ENCODE results near the gene KCNK5. TPM values are rescaled to one million over a fixed set of nuclear protein-coding genes. Genes with fewer than 3 reads are reported as not detected.
A peak's percentile ranks its signal among the peaks of the same experiment; 100 is the strongest.

The KCNK5 gene
- total RNA-seq, 4 donors from 2014 or later: 1.0 to 4.8 (median 2.0) TPM

DNA sequence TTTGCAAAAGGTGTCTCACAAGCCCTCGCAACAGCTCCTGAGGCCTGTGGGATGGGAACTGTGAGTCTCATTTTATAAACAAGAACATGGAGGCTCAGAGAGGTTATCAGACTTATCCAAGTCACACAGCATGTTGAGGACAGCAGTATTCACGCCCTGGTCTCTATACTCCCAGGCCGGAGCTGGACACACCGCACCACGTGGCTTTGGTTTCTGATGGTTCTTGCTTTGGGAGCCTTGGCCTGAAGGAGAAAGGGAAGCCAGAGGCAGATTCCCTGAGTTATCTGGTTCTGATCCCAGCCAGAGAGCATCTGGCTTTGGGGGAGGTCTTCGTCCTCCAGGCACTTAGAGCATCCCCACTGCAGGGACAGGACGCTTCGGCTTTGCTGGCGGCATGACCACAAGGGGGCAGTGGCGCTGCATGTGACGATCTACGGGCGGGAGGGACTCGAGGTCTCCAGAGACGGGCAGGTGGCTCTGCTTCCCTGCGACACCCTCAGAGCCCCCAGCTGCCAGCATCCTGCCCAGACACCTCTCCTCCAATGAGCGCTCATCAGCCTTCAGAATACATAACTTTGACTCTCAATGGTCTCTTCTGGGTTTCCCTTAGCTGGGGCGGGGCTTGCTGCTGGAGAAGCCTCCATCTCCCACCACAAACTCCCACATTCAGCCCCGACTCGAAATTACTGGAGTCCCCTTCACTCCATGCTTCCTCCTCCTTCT, 62.9 kb downstream of the KCNK5 start:
- DNase-seq: peak in 1 of 2 donors; percentile 42
- H3K27me3 ChIP-seq: no peaks in the 10 kb centered on the region
- H3K4me1 ChIP-seq: no peaks in the 10 kb centered on the region
- no peaks in the 10 kb centered on the region for H3K9me3 ChIP-seq
- H3K27ac ChIP-seq: no peak overlapping the region
- no peak overlapping the region for H3K4me3 ChIP-seq
- TF ChIP-seq POLR2A (IDR thresholded peaks at IDR 0.05): no peak
- TF ChIP-seq, protein P1, sequence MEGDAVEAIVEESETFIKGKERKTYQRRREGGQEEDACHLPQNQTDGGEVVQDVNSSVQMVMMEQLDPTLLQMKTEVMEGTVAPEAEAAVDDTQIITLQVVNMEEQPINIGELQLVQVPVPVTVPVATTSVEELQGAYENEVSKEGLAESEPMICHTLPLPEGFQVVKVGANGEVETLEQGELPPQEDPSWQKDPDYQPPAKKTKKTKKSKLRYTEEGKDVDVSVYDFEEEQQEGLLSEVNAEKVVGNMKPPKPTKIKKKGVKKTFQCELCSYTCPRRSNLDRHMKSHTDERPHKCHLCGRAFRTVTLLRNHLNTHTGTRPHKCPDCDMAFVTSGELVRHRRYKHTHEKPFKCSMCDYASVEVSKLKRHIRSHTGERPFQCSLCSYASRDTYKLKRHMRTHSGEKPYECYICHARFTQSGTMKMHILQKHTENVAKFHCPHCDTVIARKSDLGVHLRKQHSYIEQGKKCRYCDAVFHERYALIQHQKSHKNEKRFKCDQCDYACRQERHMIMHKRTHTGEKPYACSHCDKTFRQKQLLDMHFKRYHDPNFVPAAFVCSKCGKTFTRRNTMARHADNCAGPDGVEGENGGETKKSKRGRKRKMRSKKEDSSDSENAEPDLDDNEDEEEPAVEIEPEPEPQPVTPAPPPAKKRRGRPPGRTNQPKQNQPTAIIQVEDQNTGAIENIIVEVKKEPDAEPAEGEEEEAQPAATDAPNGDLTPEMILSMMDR (IDR thresholded peaks at IDR 0.05): peak; percentile 37 to 62 (median 53)
- H3K36me3 ChIP-seq: no peaks in the 10 kb centered on the region
- intact Hi-C loops (cut with DNase I; ENCODE audit: low total_unique reads): no loop called here

DNA sequence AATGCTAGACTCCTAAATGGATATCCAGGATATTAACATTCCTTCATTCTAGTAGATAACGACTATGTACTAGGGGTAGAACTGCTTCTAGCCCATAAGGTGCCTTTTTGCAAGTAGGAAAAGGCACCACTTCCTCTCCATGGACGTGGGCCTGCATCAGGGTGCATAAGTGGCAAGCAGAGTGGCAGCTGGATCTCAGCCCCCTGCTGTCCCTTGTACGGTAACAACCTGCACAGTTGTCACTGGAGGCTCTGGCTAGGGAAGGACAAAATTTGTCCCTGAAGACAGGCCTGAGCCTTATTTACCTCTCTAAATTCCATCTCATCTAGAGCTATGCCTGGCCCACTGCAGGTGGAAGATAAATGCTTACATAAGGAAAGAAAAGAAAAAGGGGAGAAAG, 71.8 kb downstream of the KCNK5 start:
- H3K36me3 ChIP-seq: no peaks in the 10 kb centered on the region
- no peak overlapping the region for H3K27ac ChIP-seq
- no peak for DNase-seq
- H3K4me1 ChIP-seq: no peaks in the 10 kb centered on the region
- no peaks in the 10 kb centered on the region for H3K9me3 ChIP-seq
- H3K27me3 ChIP-seq: no peaks in the 10 kb centered on the region
- no peak overlapping the region for H3K4me3 ChIP-seq
- intact Hi-C loops (cut with DNase I; ENCODE audit: low total_unique reads): no loop called here
- TF ChIP-seq, protein P1 (IDR thresholded peaks at IDR 0.05): no peak
- no peak for TF ChIP-seq POLR2A (IDR thresholded peaks at IDR 0.05)

DNA sequence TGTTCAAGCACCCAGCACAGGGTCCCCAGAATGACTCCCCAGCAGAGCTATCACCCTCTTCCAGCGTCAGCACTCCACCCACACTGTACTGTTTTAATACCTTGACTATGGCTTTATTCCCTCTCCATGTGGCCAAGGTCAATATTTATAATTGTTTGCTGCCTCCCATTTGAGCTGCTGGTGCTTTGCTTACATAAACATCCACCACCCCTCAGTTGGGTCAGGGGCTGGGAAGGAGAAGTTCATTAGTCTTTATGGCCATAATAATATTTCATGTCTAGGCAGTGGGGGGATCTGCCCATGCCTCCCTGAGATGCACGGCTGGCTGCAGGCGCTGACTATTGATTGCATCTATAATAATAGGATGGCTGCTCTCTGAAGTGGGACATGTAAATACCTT, 72.5 kb downstream of the KCNK5 start:
- no peak for TF ChIP-seq POLR2A (IDR thresholded peaks at IDR 0.05)
- TF ChIP-seq, protein P1 (IDR thresholded peaks at IDR 0.05): no peak
- Histone ChIP-seq H3K4me1 (no peaks in the 10 kb centered on the region), H3K36me3 (no peaks in the 10 kb centered on the region), H3K9me3 (no peaks in the 10 kb centered on the region), H3K4me3 (no peak overlapping the region), H3K27ac (no peak overlapping the region), H3K27me3 (no peaks in the 10 kb centered on the region)
- DNase-seq: no peak
- intact Hi-C loops (cut with DNase I; ENCODE audit: low total_unique reads): no loop called here

DNA sequence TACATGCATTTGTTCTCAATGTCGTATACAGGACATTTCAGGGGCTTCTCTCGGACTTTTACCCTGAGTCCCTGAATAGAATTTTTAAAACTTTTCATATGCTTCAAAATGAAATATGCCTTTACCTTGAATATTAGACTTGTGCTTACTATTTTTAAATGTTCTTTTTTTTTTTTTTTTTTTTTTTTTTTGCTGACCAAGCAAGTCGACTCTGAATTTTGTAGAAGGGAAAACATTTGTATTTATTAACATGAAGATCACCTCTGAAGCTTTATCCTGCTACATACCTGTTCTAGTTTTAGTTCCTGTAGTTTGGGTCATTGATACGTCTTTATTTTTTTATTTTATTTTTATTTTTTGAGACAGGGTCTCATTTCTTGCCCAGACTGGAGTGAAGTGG, 74.6 kb downstream of the KCNK5 start:
- intact Hi-C loops (cut with DNase I; ENCODE audit: low total_unique reads): no loop called here
- Histone ChIP-seq H3K36me3 (no peaks in the 10 kb centered on the region), H3K4me1 (no peaks in the 10 kb centered on the region), H3K27me3 (no peaks in the 10 kb centered on the region), H3K4me3 (no peak overlapping the region), H3K9me3 (no peaks in the 10 kb centered on the region), H3K27ac (no peak overlapping the region)
- TF ChIP-seq, protein P1 (IDR thresholded peaks at IDR 0.05): no peak
- no peak for TF ChIP-seq POLR2A (IDR thresholded peaks at IDR 0.05)
- DNase-seq: no peak

DNA sequence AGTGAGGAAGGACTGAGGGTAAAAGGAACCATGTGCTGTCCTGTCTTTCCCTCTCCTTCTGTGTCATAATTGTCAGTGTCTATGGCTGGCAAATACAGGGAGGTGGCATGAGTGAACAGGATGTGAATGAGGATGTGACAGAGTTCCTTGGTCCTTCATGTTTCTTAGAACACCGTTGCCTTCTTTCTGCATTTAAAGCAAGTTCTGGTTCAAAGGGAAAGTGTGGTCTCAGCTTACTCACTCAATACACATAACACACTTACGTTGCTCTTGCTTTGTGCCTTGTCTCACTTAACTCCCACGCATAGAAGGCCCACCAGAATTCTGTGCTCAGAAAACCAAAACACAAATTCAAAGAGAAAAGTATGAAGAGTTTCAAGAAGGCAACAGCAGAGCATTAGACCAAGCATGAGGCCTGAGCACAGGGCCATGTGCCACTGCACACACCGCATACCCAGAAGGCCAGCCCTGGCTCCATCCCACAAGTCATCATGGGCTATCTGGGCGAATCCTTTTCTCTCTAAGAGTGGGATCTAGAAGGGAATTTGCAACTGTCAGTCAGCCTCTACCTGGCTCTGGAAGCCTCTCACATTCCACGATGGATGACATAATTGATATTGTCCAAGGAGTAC, 75.4 kb downstream of the KCNK5 start:
- DNase-seq: no peak
- intact Hi-C loops (cut with DNase I; ENCODE audit: low total_unique reads): no loop called here
- no peaks in the 10 kb centered on the region for H3K27me3 ChIP-seq
- no peaks in the 10 kb centered on the region for H3K4me1 ChIP-seq
- H3K9me3 ChIP-seq: no peaks in the 10 kb centered on the region
- TF ChIP-seq POLR2A (IDR thresholded peaks at IDR 0.05): no peak
- H3K4me3 ChIP-seq: no peak overlapping the region
- H3K27ac ChIP-seq: no peak overlapping the region
- H3K36me3 ChIP-seq: no peaks in the 10 kb centered on the region

Measured in uterus (tissue), 4 donors.